Measurements from ENCODE around the gene CROCC2.

CROCC2 gene

DNA sequence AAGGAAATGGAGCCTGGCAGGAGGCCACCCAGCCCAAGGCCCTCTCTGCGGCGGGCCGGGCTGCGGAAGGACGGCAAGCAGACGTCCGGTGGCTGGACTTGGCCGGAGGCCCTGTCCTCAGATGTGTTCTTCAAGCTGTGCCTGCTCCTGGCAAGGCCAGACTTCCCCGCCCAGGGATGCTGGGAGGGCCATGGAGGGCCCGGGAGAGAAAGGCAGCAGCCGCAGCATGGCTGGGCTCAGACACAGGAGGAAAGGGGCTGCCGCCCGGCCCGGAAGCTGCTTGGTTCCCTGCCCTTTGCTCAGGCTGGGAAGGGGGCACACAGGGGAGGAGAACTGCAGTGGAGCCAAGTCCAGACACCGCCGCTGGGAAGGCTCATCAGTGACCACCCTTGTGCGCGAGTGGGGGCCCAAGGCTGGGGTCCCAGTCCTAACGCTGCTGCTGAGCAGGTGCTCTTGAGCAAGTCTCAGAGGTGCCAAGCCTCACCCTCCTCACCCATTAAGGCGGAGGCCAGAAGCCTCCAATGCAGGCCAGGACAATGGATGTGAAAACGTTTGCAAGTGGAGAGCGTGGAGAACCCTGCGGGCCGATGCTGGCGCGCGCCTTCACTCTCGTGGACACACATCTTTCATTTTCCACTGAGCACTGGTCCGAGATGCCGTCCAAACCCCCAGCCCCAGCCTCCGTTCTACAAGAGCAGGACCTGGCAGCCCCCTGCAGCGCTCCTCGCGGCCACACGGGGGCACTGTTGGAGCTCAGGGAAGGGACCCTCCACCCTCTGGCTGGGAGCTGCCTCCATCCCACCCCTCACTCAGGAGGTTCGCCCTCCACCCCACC lies 7.9 kb downstream of the CROCC2 start:
- Histone ChIP-seq H3K27me3 (ENCODE audit: control insufficient read depth, insufficient read depth, low read length) (peaks cover 36% of the 10 kb centered on the region), H3K27ac (ENCODE audit: low read depth, low read length) (no peak overlapping the region), H3K4me3 (ENCODE audit: low read depth, low read length) (no peak overlapping the region), H3K9me3 (ENCODE audit: control insufficient read depth, insufficient read depth, low read depth, low read length) (no peaks in the 10 kb centered on the region), H3K9ac (ENCODE audit: low read length) (no peak overlapping the region), H3K4me1 (ENCODE audit: control insufficient read depth, insufficient read depth, low read length) (peaks cover 7% of the 10 kb centered on the region; the same call in 1 of the 2 replicates), H3K36me3 (ENCODE audit: control insufficient read depth, insufficient read depth, low read length) (no peaks in the 10 kb centered on the region)

DNA sequence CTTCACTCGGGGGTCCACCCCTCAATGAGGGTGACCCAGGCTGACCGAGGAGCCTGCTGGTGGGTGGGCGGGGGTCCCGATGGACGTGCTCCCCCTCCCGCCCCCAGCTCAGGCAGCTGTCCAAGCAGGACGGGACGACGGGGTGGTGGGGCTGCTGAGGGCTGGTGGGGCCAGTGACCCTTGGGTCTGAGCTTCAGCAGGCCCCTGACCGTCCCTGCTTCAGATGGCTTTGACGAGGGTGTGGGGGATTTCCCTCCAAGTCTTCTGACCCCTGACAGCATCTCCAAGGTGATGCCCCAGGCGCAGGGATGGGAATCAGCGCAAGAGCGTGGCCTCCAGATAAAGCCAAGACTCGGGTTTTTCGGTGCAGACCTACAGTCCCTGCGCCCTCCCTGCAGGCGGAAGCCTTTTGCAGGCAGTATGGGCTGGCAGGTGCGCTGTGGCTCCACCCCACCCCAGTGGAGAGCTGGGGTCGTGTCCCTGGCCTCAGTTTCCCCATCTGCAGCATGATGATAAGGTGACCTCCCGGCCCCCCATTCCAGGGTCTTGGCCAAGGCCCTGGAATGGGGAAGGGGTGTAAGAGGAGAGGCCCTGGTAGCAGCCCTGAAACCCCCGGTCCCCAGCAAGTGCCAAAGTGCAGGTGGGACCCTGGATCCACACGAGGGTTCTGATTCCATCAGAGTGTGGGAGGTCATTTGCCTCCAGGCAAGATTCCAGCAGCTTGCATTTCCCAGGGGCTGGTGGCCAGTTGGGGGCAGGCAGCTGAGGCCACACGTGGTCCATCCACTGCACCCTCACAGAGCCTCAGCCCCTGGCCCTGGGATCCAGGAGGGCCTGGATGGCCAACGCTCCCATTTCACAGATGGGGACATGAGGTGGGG lies 8.7 kb downstream of the CROCC2 start:
- H3K9me3 ChIP-seq (ENCODE audit: control insufficient read depth, insufficient read depth, low read depth, low read length), result no peaks in the 10 kb centered on the region
- peaks cover 7% of the 10 kb centered on the region; the same call in 1 of the 2 replicates for H3K4me1 ChIP-seq (ENCODE audit: control insufficient read depth, insufficient read depth, low read length)
- no peak overlapping the region for H3K9ac ChIP-seq (ENCODE audit: low read length)
- no peak overlapping the region for H3K27ac ChIP-seq (ENCODE audit: low read depth, low read length)
- H3K36me3 ChIP-seq (ENCODE audit: control insufficient read depth, insufficient read depth, low read length), result no peaks in the 10 kb centered on the region
- H3K4me3 ChIP-seq (ENCODE audit: low read depth, low read length), result no peak overlapping the region
- H3K27me3 ChIP-seq (ENCODE audit: control insufficient read depth, insufficient read depth, low read length), result peaks cover 32% of the 10 kb centered on the region

DNA sequence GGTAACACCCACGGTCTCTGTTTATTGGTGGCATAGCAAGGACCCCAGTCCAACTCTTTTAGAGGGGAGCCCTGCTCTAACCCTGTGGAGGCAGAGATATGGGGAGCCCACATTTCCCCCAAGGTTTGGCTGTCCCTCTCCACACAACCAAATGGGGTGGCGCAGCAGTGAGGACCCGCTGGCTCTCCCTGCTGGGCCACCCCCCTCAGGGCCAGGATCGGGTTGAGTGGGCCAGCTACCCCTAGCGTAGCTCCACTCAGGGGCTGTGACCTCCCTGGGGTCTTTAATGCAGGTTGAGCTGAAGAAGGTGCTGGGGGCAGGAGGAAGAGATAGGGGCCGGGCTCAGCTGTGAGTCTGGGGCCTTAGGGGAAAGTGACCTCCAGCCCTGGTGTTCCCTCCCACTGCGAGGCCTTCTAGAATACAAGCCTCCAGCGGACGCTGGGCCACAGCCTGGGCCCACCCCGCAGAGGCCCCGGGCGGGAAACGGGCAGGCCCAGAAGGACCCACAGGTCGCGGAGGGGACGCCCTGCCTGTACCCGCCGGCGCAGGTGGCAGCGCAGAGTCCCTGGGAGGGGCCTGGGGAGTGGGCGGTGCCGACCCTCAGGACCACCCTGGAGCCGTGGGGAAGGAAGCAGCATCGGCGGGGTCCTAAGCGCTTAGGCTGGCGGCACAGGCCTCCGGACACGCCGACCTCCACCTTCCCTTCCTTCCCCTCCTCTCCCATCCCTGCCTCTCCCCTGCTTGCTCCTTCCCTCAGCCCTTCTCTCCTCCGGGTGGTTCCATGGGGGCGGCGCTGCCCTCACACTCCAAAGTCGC lies 9.6 kb downstream of the CROCC2 start:
- Histone ChIP-seq H3K27ac (ENCODE audit: low read depth, low read length) (no peak overlapping the region), H3K27me3 (ENCODE audit: control insufficient read depth, insufficient read depth, low read length) (peaks cover 32% of the 10 kb centered on the region), H3K4me3 (ENCODE audit: low read depth, low read length) (peak overlapping the region; percentile 67), H3K9ac (ENCODE audit: low read length) (no peak overlapping the region), H3K4me1 (ENCODE audit: control insufficient read depth, insufficient read depth, low read length) (peaks cover 7% of the 10 kb centered on the region; the same call in 1 of the 2 replicates), H3K36me3 (ENCODE audit: control insufficient read depth, insufficient read depth, low read length) (no peaks in the 10 kb centered on the region), H3K9me3 (ENCODE audit: control insufficient read depth, insufficient read depth, low read depth, low read length) (no peaks in the 10 kb centered on the region)

DNA sequence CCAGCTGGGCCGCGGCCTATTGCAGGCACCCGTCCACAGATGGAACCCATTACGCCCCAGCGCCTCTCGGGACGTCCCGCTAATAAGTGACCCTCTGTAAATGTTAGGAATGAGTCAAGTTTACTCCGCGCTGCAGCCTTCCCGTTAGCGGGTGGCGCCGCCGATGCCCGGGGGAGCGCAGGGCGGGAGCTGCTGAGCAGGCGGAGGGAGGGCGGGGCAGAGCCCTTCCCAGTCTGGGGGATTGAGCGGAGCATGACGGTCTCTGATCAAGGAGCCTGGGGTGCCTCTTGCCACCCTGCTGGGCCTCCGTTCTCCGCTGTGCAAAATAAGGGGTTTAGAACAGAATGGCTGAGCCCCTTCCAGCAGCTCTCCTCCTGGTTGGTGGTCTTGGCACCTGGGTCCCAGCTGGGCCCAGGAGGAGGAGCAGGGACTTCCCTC lies 10.5 kb downstream of the CROCC2 start:
- no peak overlapping the region for H3K27ac ChIP-seq (ENCODE audit: low read depth, low read length)
- peaks cover 7% of the 10 kb centered on the region; the same call in 1 of the 2 replicates for H3K4me1 ChIP-seq (ENCODE audit: control insufficient read depth, insufficient read depth, low read length)
- no peak overlapping the region for H3K9ac ChIP-seq (ENCODE audit: low read length)
- no peaks in the 10 kb centered on the region for H3K36me3 ChIP-seq (ENCODE audit: control insufficient read depth, insufficient read depth, low read length)
- peak overlapping the region; percentile 36 for H3K4me3 ChIP-seq (ENCODE audit: low read depth, low read length)
- H3K27me3 ChIP-seq (ENCODE audit: control insufficient read depth, insufficient read depth, low read length), result peaks cover 32% of the 10 kb centered on the region
- no peaks in the 10 kb centered on the region for H3K9me3 ChIP-seq (ENCODE audit: control insufficient read depth, insufficient read depth, low read depth, low read length)

DNA sequence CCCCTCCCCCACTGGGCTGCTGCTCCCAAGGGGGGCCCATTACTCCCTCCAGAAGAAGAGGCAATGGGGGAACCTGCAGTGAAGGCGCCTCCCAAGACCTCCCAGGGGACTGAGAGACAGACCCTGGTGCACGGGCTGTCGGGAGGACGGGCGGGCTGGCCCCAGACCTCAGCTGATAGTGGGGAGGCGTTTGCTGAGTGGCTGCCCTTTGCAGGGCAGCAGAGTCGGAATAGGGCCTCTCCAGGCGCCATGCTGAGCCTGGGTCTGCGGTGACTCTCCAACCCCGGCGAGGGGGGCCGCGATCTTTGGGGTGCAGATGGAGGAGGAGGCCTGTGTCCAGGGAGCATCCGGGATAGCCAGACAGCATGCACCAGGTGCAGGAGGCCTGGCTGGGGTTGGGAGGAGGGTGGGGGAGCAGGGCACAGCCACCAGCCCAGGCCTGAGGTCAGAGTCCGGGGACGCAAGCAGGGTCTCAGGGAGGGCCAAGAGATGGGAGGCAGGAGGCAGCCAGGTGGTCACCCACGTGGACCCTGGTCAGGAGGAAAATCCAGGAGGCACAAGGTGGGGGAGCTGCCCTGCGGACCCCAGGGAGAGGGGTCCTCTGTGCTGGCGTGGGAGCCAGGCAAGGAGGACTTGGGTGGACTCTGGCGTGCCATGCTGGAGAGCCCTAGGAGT lies 11.0 kb downstream of the CROCC2 start:
- H3K4me3 ChIP-seq (ENCODE audit: low read depth, low read length), result peak overlapping the region; percentile 36
- H3K4me1 ChIP-seq (ENCODE audit: control insufficient read depth, insufficient read depth, low read length), result peaks cover 7% of the 10 kb centered on the region; the same call in 1 of the 2 replicates
- no peaks in the 10 kb centered on the region for H3K9me3 ChIP-seq (ENCODE audit: control insufficient read depth, insufficient read depth, low read depth, low read length)
- peaks cover 32% of the 10 kb centered on the region for H3K27me3 ChIP-seq (ENCODE audit: control insufficient read depth, insufficient read depth, low read length)
- H3K27ac ChIP-seq (ENCODE audit: low read depth, low read length), result no peak overlapping the region
- H3K36me3 ChIP-seq (ENCODE audit: control insufficient read depth, insufficient read depth, low read length), result no peaks in the 10 kb centered on the region
- H3K9ac ChIP-seq (ENCODE audit: low read length), result no peak overlapping the region

DNA sequence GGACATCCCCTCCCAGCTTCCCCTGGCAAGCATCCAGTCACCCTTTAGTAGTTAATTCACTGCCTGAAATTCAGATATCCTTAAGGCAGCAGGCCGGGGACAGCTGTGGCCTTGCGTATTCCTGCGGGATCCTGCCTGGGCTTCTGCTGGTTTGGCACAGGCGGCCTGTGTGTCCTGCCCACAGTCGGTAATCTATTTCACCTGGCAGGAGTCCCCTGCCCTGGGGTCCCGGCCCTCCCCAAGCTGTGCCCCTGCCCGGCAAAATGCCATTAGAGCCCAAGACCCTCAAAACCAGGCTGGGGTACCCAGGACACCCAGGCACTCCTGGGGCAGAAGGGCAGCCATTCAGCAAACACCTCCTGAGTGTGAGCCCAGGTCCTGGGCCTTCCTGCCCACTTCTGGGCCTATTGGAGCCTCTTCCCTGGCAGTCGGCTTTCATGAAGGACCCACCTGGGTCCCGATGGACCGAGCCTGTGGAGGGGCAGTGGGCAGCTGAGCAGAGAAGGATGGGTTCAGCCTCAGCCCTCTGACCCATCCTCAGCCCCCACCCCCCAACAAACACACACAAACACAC lies 11.6 kb downstream of the CROCC2 start:
- H3K9me3 ChIP-seq (ENCODE audit: control insufficient read depth, insufficient read depth, low read depth, low read length), result no peaks in the 10 kb centered on the region
- no peak overlapping the region for H3K9ac ChIP-seq (ENCODE audit: low read length)
- H3K4me3 ChIP-seq (ENCODE audit: low read depth, low read length), result no peak overlapping the region
- no peaks in the 10 kb centered on the region for H3K36me3 ChIP-seq (ENCODE audit: control insufficient read depth, insufficient read depth, low read length)
- H3K27ac ChIP-seq (ENCODE audit: low read depth, low read length), result no peak overlapping the region
- H3K4me1 ChIP-seq (ENCODE audit: control insufficient read depth, insufficient read depth, low read length), result peaks cover 7% of the 10 kb centered on the region; the same call in 1 of the 2 replicates
- peaks cover 32% of the 10 kb centered on the region for H3K27me3 ChIP-seq (ENCODE audit: control insufficient read depth, insufficient read depth, low read length)

DNA sequence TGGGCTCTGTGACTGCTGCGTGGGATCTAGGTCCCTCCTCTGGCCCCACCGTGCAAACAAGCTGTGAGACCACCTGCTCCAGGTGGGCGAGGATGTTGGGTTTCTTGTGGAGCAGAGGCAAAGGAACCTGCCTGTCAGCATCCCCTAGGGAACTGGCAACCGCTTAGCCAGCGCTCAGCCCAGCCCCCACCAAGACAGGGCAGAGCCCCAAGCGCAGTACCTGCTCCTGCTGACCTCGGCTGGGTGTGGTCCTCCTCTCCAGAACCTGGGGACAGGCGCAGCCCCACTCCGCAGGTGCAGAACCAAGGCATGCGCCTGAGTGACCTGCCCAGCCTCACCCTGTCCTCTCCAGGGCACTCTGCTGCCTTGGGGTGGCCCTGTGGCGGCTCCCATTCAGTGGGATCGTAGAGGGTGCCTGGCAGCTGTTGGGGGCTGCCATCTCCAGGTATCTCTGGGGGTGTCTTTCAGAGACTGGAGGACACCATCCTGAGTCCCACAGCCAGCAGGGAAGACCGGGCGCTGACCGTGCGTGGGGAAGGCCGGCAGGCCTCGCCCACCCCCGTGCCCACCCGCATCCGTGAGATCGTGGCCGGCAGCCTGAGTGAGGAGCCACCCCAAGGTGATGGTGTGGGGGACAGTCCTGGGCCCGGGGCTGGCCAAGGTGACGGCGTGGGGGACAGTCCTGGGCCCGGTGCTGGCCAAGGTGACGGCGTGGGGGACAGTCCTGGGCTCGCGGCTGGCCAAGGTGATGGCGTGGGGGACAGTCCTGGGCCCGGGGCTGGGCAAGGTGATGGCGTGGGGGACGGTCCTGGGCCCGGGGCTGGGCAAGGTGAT lies 12.3 kb downstream of the CROCC2 start:
- Histone ChIP-seq H3K27me3 (ENCODE audit: control insufficient read depth, insufficient read depth, low read length) (peaks cover 29% of the 10 kb centered on the region), H3K27ac (ENCODE audit: low read depth, low read length) (no peak overlapping the region), H3K9ac (ENCODE audit: low read length) (no peak overlapping the region), H3K36me3 (ENCODE audit: control insufficient read depth, insufficient read depth, low read length) (no peaks in the 10 kb centered on the region), H3K4me1 (ENCODE audit: control insufficient read depth, insufficient read depth, low read length) (peaks cover 7% of the 10 kb centered on the region; the same call in 1 of the 2 replicates), H3K4me3 (ENCODE audit: low read depth, low read length) (no peak overlapping the region), H3K9me3 (ENCODE audit: control insufficient read depth, insufficient read depth, low read depth, low read length) (no peaks in the 10 kb centered on the region)

DNA sequence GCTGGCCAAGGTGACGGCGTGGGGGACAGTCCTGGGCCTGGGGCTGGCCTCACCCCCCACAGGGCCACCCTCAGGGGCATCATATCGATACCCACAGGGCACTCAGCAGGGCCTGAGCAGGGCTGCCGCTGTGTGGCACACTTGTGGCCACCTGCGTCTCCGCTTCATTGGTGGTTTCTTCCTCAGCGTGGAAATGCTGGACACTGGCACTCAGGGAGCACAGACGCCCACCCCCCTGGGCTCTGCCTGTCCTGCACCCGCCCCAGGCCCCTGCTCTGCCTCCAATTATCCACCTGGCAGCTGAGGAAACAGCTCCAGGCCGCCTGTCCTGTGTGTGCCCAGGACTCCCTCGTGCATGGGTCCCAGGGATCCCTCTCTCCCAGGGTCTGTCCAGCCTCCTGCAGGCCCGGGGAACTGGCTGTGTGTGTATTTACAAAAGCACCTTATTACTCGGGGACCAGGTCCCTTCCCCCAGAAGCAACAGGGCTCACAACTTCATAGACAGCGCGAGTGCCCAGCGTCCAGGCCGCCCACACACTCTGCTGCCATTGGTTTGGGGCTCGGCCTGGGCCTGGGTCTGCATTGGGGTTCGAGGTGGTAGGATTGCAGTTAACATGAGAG lies 13.1 kb downstream of the CROCC2 start:
- H3K9ac ChIP-seq (ENCODE audit: low read length), result no peak overlapping the region
- no peak overlapping the region for H3K27ac ChIP-seq (ENCODE audit: low read depth, low read length)
- H3K9me3 ChIP-seq (ENCODE audit: control insufficient read depth, insufficient read depth, low read depth, low read length), result no peaks in the 10 kb centered on the region
- H3K36me3 ChIP-seq (ENCODE audit: control insufficient read depth, insufficient read depth, low read length), result no peaks in the 10 kb centered on the region
- H3K27me3 ChIP-seq (ENCODE audit: control insufficient read depth, insufficient read depth, low read length), result peaks cover 22% of the 10 kb centered on the region
- H3K4me1 ChIP-seq (ENCODE audit: control insufficient read depth, insufficient read depth, low read length), result peaks cover 7% of the 10 kb centered on the region; the same call in 1 of the 2 replicates
- H3K4me3 ChIP-seq (ENCODE audit: low read depth, low read length), result no peak overlapping the region
